ENCODE data around the gene DCTN1. TPM values are rescaled to one million over a fixed set of nuclear protein-coding genes. Genes with fewer than 3 reads are reported as not detected.

DCTN1 gene
- polyA plus RNA-seq, 1 experiment, result 193 TPM

DNA sequence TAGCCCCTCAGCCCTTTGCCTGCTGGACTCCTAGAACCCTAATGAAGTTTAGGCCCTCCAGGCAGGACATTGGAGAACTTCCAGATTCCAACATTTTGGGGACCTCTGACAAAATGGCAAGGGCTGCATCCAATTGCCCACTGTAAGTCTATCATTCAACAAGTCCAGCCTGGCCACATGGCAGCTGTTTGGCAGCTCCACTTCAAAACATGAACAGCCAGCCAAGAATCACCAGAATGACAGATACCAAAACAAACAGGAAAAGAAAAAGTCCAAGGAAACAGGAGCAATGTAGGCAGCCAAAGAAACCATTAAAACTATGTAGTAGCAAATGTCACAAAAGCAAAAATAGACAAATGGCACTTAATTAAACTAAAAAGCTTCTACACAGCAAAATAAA is 62.4 kb downstream of the DCTN1 start:
- no peaks in the 10 kb centered on the region for H3K36me3 ChIP-seq (ENCODE audit: control insufficient read depth, insufficient read depth, low read length)
- TF ChIP-seq, protein P1, sequence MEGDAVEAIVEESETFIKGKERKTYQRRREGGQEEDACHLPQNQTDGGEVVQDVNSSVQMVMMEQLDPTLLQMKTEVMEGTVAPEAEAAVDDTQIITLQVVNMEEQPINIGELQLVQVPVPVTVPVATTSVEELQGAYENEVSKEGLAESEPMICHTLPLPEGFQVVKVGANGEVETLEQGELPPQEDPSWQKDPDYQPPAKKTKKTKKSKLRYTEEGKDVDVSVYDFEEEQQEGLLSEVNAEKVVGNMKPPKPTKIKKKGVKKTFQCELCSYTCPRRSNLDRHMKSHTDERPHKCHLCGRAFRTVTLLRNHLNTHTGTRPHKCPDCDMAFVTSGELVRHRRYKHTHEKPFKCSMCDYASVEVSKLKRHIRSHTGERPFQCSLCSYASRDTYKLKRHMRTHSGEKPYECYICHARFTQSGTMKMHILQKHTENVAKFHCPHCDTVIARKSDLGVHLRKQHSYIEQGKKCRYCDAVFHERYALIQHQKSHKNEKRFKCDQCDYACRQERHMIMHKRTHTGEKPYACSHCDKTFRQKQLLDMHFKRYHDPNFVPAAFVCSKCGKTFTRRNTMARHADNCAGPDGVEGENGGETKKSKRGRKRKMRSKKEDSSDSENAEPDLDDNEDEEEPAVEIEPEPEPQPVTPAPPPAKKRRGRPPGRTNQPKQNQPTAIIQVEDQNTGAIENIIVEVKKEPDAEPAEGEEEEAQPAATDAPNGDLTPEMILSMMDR (IDR thresholded peaks at IDR 0.05; ENCODE audit: insufficient read depth, low read depth, low read length), result no peak
- DNase-seq (ENCODE audit: low read depth), result no peak
- CTCF ChIA-PET, result no interaction called here
- no peaks in the 10 kb centered on the region; the same call in 1 of the 2 replicates for H3K27me3 ChIP-seq (ENCODE audit: control insufficient read depth, insufficient read depth, low read length)
- no peak overlapping the region for H3K4me3 ChIP-seq (ENCODE audit: low read depth, low read length)
- POLR2A ChIA-PET, result no interaction called here

- ChIA-PET CTCF (interaction anchor here (1.1 to 3.8 kb wide), 2 partner anchors 11 to 18 kb away, joined by 3 to 31 read pairs; no protein-coding TSS in a partner anchor), POLR2A (interaction anchor here (0.6 kb wide), 1 partner anchor 18 kb away, joined by 4 read pairs; no protein-coding TSS in a partner anchor)
- H3K4me3 ChIP-seq (ENCODE audit: low read depth, low read length), result no peak overlapping the region
- no peaks in the 10 kb centered on the region for H3K36me3 ChIP-seq (ENCODE audit: control insufficient read depth, insufficient read depth, low read length)
- no peaks in the 10 kb centered on the region; the same call in none of the 2 replicates for H3K27me3 ChIP-seq (ENCODE audit: control insufficient read depth, insufficient read depth, low read length)
- TF ChIP-seq, protein P1 (IDR thresholded peaks at IDR 0.05; ENCODE audit: insufficient read depth, low read depth, low read length), result no peak
- DNase-seq (ENCODE audit: low read depth), result no peak
These were observed 63.4 kb downstream of the DCTN1 start for GRCh38 chr2:74316627-74317295.

- H3K27me3 ChIP-seq (ENCODE audit: control insufficient read depth, insufficient read depth, low read length), result no peaks in the 10 kb centered on the region; the same call in 1 of the 2 replicates
- ChIA-PET CTCF (interaction anchor here (0.8 to 3.8 kb wide), 3 partner anchors 18 to 21 kb away, joined by 3 to 31 read pairs (median 3); no protein-coding TSS in a partner anchor), POLR2A (no interaction called here)
- TF ChIP-seq, protein P1 (IDR thresholded peaks at IDR 0.05; ENCODE audit: insufficient read depth, low read depth, low read length), result no peak
- H3K4me3 ChIP-seq (ENCODE audit: low read depth, low read length), result no peak overlapping the region
- DNase-seq (ENCODE audit: low read depth), result no peak
- no peaks in the 10 kb centered on the region for H3K36me3 ChIP-seq (ENCODE audit: control insufficient read depth, insufficient read depth, low read length)
These were observed 66.0 kb downstream of the DCTN1 start for GRCh38 chr2:74314107-74314506.

GRCh38 chr2:74313497-74313896 is 66.6 kb downstream of the DCTN1 start:
- Histone ChIP-seq H3K4me3 (ENCODE audit: low read depth, low read length) (no peak overlapping the region), H3K36me3 (ENCODE audit: control insufficient read depth, insufficient read depth, low read length) (no peaks in the 10 kb centered on the region), H3K27me3 (ENCODE audit: control insufficient read depth, insufficient read depth, low read length) (no peaks in the 10 kb centered on the region; the same call in 1 of the 2 replicates)
- TF ChIP-seq, protein P1 (IDR thresholded peaks at IDR 0.05; ENCODE audit: insufficient read depth, low read depth, low read length), result no peak
- ChIA-PET CTCF (interaction anchor here (1.1 to 3.8 kb wide), 2 partner anchors 21 kb away, joined by 3 to 31 read pairs; no protein-coding TSS in a partner anchor), POLR2A (no interaction called here)
- DNase-seq (ENCODE audit: low read depth), result no peak

DNA sequence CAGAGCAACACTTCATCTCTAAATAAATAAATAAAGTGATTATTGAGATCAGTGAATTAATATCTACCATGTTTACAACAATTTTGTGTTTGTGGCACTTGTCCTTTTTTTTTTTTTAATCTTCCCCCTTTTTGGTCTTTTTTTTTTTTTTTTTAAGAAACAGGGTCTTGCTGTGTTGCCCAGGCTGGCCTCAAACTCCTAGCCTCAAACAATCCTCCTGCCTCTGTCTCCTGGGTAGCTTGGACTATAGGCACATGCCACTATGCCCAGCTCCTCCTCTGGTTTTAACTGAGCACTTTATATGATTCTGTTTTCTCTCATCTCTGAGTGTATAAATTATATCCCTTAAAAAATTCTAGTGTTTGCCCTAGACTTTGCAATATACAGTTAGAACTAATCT is 67.2 kb downstream of the DCTN1 start:
- TF ChIP-seq, protein P1 (IDR thresholded peaks at IDR 0.05; ENCODE audit: insufficient read depth, low read depth, low read length), result no peak
- no peaks in the 10 kb centered on the region; the same call in 1 of the 2 replicates for H3K27me3 ChIP-seq (ENCODE audit: control insufficient read depth, insufficient read depth, low read length)
- no peak for DNase-seq (ENCODE audit: low read depth)
- H3K36me3 ChIP-seq (ENCODE audit: control insufficient read depth, insufficient read depth, low read length), result no peaks in the 10 kb centered on the region
- CTCF ChIA-PET, result interaction anchor here (0.6 kb wide), 1 partner anchor 22 kb away, joined by 3 read pairs; no protein-coding TSS in a partner anchor
- H3K4me3 ChIP-seq (ENCODE audit: low read depth, low read length), result no peak overlapping the region
- POLR2A ChIA-PET, result no interaction called here

Small RNAs within 50 kb of the gene (small RNA-seq; reads per million reads assigned to genes)
- gene RNU6-542P (ENCODE audit: insufficient read length, low read depth, low replicate concordance), result not detected
- not detected for gene TAF13P2 (ENCODE audit: insufficient read length, low read depth, low replicate concordance)

Other genes starting within 250 kb of the DCTN1 start
- 11.4 and 35.9 TPM in 2 replicates for gene BOLA3, start 232.4 kb downstream of the DCTN1 start, polyA plus RNA-seq (2011; rRNA removed)
- 19.1 and 42.8 TPM in 2 replicates for gene MOB1A, start 201.4 kb downstream of the DCTN1 start, polyA plus RNA-seq (2011; rRNA removed)
- gene MTHFD2, start 181.7 kb downstream of the DCTN1 start, polyA plus RNA-seq (2011; rRNA removed), result 282 and 380 TPM in 2 replicates
- gene SLC4A5, start 36.9 kb downstream of the DCTN1 start, polyA plus RNA-seq (2011; rRNA removed), result 0.07 and 0.16 TPM in 2 replicates
- gene C2orf81, start 41.3 kb upstream of the DCTN1 start, polyA plus RNA-seq (2011; rRNA removed), result 0.18 and 0.67 TPM in 2 replicates
- gene WDR54, start 41.4 kb upstream of the DCTN1 start, polyA plus RNA-seq (2011; rRNA removed), result 26.0 and 42.9 TPM in 2 replicates
- gene RTKN, start 61.6 kb upstream of the DCTN1 start, polyA plus RNA-seq (2011; rRNA removed), result 8.3 and 12.4 TPM in 2 replicates
- gene INO80B, start 74.8 kb upstream of the DCTN1 start, polyA plus RNA-seq (2011; rRNA removed), result 5.6 and 6.4 TPM in 2 replicates
- gene WBP1, start 78.1 kb upstream of the DCTN1 start, polyA plus RNA-seq (2011; rRNA removed), result 55.7 and 92.0 TPM in 2 replicates
- gene MOGS, start 85.1 kb upstream of the DCTN1 start, polyA plus RNA-seq (2011; rRNA removed), result 35.5 and 59.5 TPM in 2 replicates
- gene MRPL53, start 92.4 kb upstream of the DCTN1 start, polyA plus RNA-seq (2011; rRNA removed), result 38.9 and 41.2 TPM in 2 replicates
- 4.5 and 6.2 TPM in 2 replicates for gene CCDC142, start 102.7 kb upstream of the DCTN1 start, polyA plus RNA-seq (2011; rRNA removed)
- 19.4 and 26.0 TPM in 2 replicates for gene TTC31, start 102.8 kb upstream of the DCTN1 start, polyA plus RNA-seq (2011; rRNA removed)
- 0.37 and 0.61 TPM in 2 replicates for gene LBX2, start 119.3 kb upstream of the DCTN1 start, polyA plus RNA-seq (2011; rRNA removed)
- gene PCGF1, start 127.4 kb upstream of the DCTN1 start, polyA plus RNA-seq (2011; rRNA removed), result 28.7 and 30.6 TPM in 2 replicates
- not detected in 2 replicates for gene TLX2, start 134.1 kb upstream of the DCTN1 start, polyA plus RNA-seq (2011; rRNA removed)
- gene DQX1, start 145.9 kb upstream of the DCTN1 start, polyA plus RNA-seq (2011; rRNA removed), result 0.12 TPM in 1 of 2 replicates, not detected in the other
- 79.5 and 104 TPM in 2 replicates for gene AUP1, start 149.4 kb upstream of the DCTN1 start, polyA plus RNA-seq (2011; rRNA removed)
- gene HTRA2, start 149.6 kb upstream of the DCTN1 start, polyA plus RNA-seq (2011; rRNA removed), result 26.0 and 36.1 TPM in 2 replicates
- gene LOXL3, start 173.6 kb upstream of the DCTN1 start, polyA plus RNA-seq (2011; rRNA removed), result 95.8 and 130 TPM in 2 replicates
- 19.8 and 28.7 TPM in 2 replicates for gene DOK1, start 174.4 kb upstream of the DCTN1 start, polyA plus RNA-seq (2011; rRNA removed)

Data from BJ (cell line).